SK-N-SH treated with all-trans-retinoic acid at 6 μM for 48 hours (cell line): ENCODE results near the gene EVC.

ENCODE experiments used
- ATAC-seq: fragments of 200-7000 bp; cut with Tn5 transposase; 3 replicates; pipeline ENCODE4 v1.9.1; 2020; ENCODE audit warnings: mild to moderate bottlenecking, moderate library complexity
- ARNTL ChIP-seq: fragments of 450-650 bp; formaldehyde crosslinking; IDR thresholded peaks from 2 replicates; pipeline ENCODE4 v1.5.0; 2020; ENCODE audit warnings: low read depth, mild to moderate bottlenecking, moderate library complexity, borderline replicate concordance
- BACH2 ChIP-seq: fragments of 250-450 bp; sonication (Bioruptor Pico); IDR thresholded peaks from 2 replicates; pipeline ENCODE4 v1.9.0; 2021; ENCODE audit warnings: mild to moderate bottlenecking, borderline replicate concordance
- CREB5 ChIP-seq: fragments of 250-450 bp; sonication (Bioruptor Pico); IDR thresholded peaks from 2 replicates; pipeline ENCODE4 v1.5.1; 2020; ENCODE audit warnings: low read depth, mild to moderate bottlenecking, moderate library complexity
- CSDC2 ChIP-seq: fragments of 250-450 bp; sonication (Bioruptor Pico); IDR thresholded peaks from 2 replicates; pipeline ENCODE4 v1.5.0; 2020; ENCODE audit warnings: mild to moderate bottlenecking, moderate library complexity
- CSRNP3 ChIP-seq: fragments of 250-450 bp; sonication (Bioruptor Pico); IDR thresholded peaks from 2 replicates; pipeline ENCODE4 v1.5.1; 2021; ENCODE audit warnings: mild to moderate bottlenecking, moderate library complexity
- GLIS3 ChIP-seq: fragments of 250-450 bp; sonication (Bioruptor Pico); IDR thresholded peaks from 2 replicates; pipeline ENCODE4 v1.5.0; 2020; ENCODE audit warnings: mild to moderate bottlenecking, moderate library complexity
- ISL1 ChIP-seq: fragments of 250-450 bp; sonication (Bioruptor Pico); IDR thresholded peaks from 2 replicates; pipeline ENCODE4 v2.1.2; 2022; ENCODE audit warnings: mild to moderate bottlenecking, moderate library complexity
- OSR1 ChIP-seq: fragments of 250-450 bp; sonication (Bioruptor Pico); IDR thresholded peaks from 2 replicates; pipeline ENCODE4 v1.8.0; 2022; ENCODE audit warnings: moderate library complexity, mild to moderate bottlenecking, inconsistent platforms
- PATZ1 ChIP-seq: fragments of 250-450 bp; sonication (Bioruptor Pico); IDR thresholded peaks from 2 replicates; pipeline ENCODE4 v1.8.0; 2020; ENCODE audit warnings: mild to moderate bottlenecking, moderate library complexity, borderline replicate concordance
- POU6F1 ChIP-seq: fragments of 250-450 bp; sonication (Bioruptor Pico); IDR thresholded peaks from 2 replicates; pipeline ENCODE4 v1.8.0; 2021; ENCODE audit warnings: low read depth, mild to moderate bottlenecking, moderate library complexity, borderline replicate concordance
- PPARA ChIP-seq: fragments of 250-450 bp; sonication (Bioruptor Pico); IDR thresholded peaks from 2 replicates; pipeline ENCODE4 v1.5.0; 2020; ENCODE audit warnings: mild to moderate bottlenecking, borderline replicate concordance
- RARB ChIP-seq: fragments of 250-450 bp; sonication (Bioruptor Pico); IDR thresholded peaks from 2 replicates; pipeline ENCODE4 v1.8.0; 2021; ENCODE audit warnings: mild to moderate bottlenecking, moderate library complexity
- TCF4 ChIP-seq: fragments of 250-450 bp; sonication (Bioruptor Pico); IDR thresholded peaks from 2 replicates; pipeline ENCODE4 v1.8.0; 2021; ENCODE audit warnings: mild to moderate bottlenecking, moderate library complexity, borderline replicate concordance
- TOX ChIP-seq: fragments of 250-450 bp; sonication (Bioruptor Pico); IDR thresholded peaks from 2 replicates; pipeline ENCODE4 v1.8.0; 2021; ENCODE audit warnings: mild to moderate bottlenecking, moderate library complexity, borderline replicate concordance
- TSHZ2 ChIP-seq: fragments of 250-450 bp; sonication (Bioruptor Pico); IDR thresholded peaks from 2 replicates; pipeline ENCODE4 v1.5.0; 2020; ENCODE audit warnings: mild to moderate bottlenecking, moderate library complexity
- ZC3H10 ChIP-seq: fragments of 250-450 bp; sonication (Bioruptor Pico); IDR thresholded peaks from 2 replicates; pipeline ENCODE4 v1.5.1; 2021; ENCODE audit warnings: mild to moderate bottlenecking, moderate library complexity
- ZFP3 ChIP-seq: fragments of 250-450 bp; sonication (Bioruptor Pico); IDR thresholded peaks from 2 replicates; pipeline ENCODE4 v1.5.0; 2020; ENCODE audit warnings: mild to moderate bottlenecking, moderate library complexity
- ZFP30 ChIP-seq: fragments of 450-650 bp; formaldehyde crosslinking; IDR thresholded peaks from 2 replicates; pipeline ENCODE4 v1.5.0; 2022; ENCODE audit warnings: mild to moderate bottlenecking, moderate library complexity
- ZNF565 ChIP-seq: fragments of 450-650 bp; formaldehyde crosslinking; conservative IDR thresholded peaks from 2 replicates; pipeline ENCODE4 v1.5.0; 2020; ENCODE audit warnings: low read depth, mild to moderate bottlenecking, moderate library complexity
- ZNF8 ChIP-seq: fragments of 450-650 bp; formaldehyde crosslinking; IDR thresholded peaks from 2 replicates; pipeline ENCODE4 v1.5.0; 2020; ENCODE audit warnings: mild to moderate bottlenecking, moderate library complexity

Gene EVC

GRCh38 chr4:5828005-5828391 lies 117.0 kb downstream of the EVC start:
- ATAC-seq = no peak
- TF ChIP-seq TSHZ2 (CRISPR knock-in tag) = no peak
- TF ChIP-seq ISL1 (CRISPR knock-in tag) = no peak
- TF ChIP-seq POU6F1 (CRISPR knock-in tag) = no peak
- no peak for TF ChIP-seq ARNTL (CRISPR knock-in tag)
- TF ChIP-seq CSDC2 (CRISPR knock-in tag) = no peak
- TF ChIP-seq RARB (CRISPR knock-in tag) = no peak
- no peak for TF ChIP-seq GLIS3
- TF ChIP-seq PPARA (CRISPR knock-in tag) = no peak
- TF ChIP-seq ZFP3 = no peak
- TF ChIP-seq ZC3H10 (CRISPR knock-in tag) = no peak
- TF ChIP-seq CSRNP3 = no peak
- no peak for TF ChIP-seq CREB5 (CRISPR knock-in tag)

GRCh38 chr4:5836943-5837342 lies 125.9 kb downstream of the EVC start:
- ATAC-seq = no peak

More at GRCh38 chr4:5836943-5837342, 125.9 kb downstream of the EVC start:
- TF ChIP-seq ZFP30 (CRISPR knock-in tag) (no peak), ZC3H10 (CRISPR knock-in tag) (no peak), POU6F1 (CRISPR knock-in tag) (no peak), GLIS3 (no peak), CREB5 (CRISPR knock-in tag) (no peak), TCF4 (CRISPR knock-in tag) (no peak), TOX (CRISPR knock-in tag) (no peak), OSR1 (no peak), BACH2 (CRISPR knock-in tag) (no peak), CSDC2 (CRISPR knock-in tag) (no peak), ISL1 (CRISPR knock-in tag) (no peak), PATZ1 (CRISPR knock-in tag) (no peak), ZNF8 (CRISPR knock-in tag) (no peak), ZNF565 (CRISPR knock-in tag) (no peak), TSHZ2 (CRISPR knock-in tag) (no peak)
